ENCODE results near the gene CPNE5.

CPNE5 gene

GRCh38 chr6:36855750-36856149, 16.5 kb upstream of the CPNE5 start:
- TF ChIP-seq FOXP2 (optimal IDR thresholded peaks at IDR 0.05; ENCODE audit: borderline replicate concordance, extremely low read depth, extremely low read length, insufficient read depth) (no peak), TAF1 (IDR thresholded peaks at IDR 0.05; ENCODE audit: borderline replicate concordance, insufficient read depth, low read length) (no peak), REST (IDR thresholded peaks at IDR 0.05; ENCODE audit: insufficient read depth in 1 of 2, low read depth in 2 of 2, low read length in 2 of 2) (no peak), POLR2AphosphoS5 (IDR thresholded peaks at IDR 0.05; ENCODE audit: low read depth, low read length) (no peak), SIN3A (IDR thresholded peaks at IDR 0.05; ENCODE audit: borderline replicate concordance, insufficient read depth, low read length) (no peak)

GRCh38 chr6:36853325-36853724, 14.1 kb upstream of the CPNE5 start:
- TF ChIP-seq REST (IDR thresholded peaks at IDR 0.05; ENCODE audit: insufficient read depth in 1 of 2, low read depth in 2 of 2, low read length in 2 of 2): no peak
- TF ChIP-seq POLR2AphosphoS5 (IDR thresholded peaks at IDR 0.05; ENCODE audit: low read depth, low read length): no peak
- TF ChIP-seq TAF1 (IDR thresholded peaks at IDR 0.05; ENCODE audit: borderline replicate concordance, insufficient read depth, low read length): no peak
- no peak for TF ChIP-seq FOXP2 (optimal IDR thresholded peaks at IDR 0.05; ENCODE audit: borderline replicate concordance, extremely low read depth, extremely low read length, insufficient read depth)
- TF ChIP-seq SIN3A (IDR thresholded peaks at IDR 0.05; ENCODE audit: borderline replicate concordance, insufficient read depth, low read length): no peak

- no peak for TF ChIP-seq FOXP2 (optimal IDR thresholded peaks at IDR 0.05; ENCODE audit: borderline replicate concordance, extremely low read depth, extremely low read length, insufficient read depth)
- no peak for TF ChIP-seq TAF1 (IDR thresholded peaks at IDR 0.05; ENCODE audit: borderline replicate concordance, insufficient read depth, low read length)
- TF ChIP-seq REST (IDR thresholded peaks at IDR 0.05; ENCODE audit: insufficient read depth in 1 of 2, low read depth in 2 of 2, low read length in 2 of 2): no peak
- TF ChIP-seq SIN3A (IDR thresholded peaks at IDR 0.05; ENCODE audit: borderline replicate concordance, insufficient read depth, low read length): no peak
- no peak for TF ChIP-seq POLR2AphosphoS5 (IDR thresholded peaks at IDR 0.05; ENCODE audit: low read depth, low read length)
These were observed 13.4 kb upstream of the CPNE5 start for GRCh38 chr6:36852481-36853147.

- TF ChIP-seq POLR2AphosphoS5 (IDR thresholded peaks at IDR 0.05; ENCODE audit: low read depth, low read length) (no peak), REST (IDR thresholded peaks at IDR 0.05; ENCODE audit: insufficient read depth in 1 of 2, low read depth in 2 of 2, low read length in 2 of 2) (no peak), TAF1 (IDR thresholded peaks at IDR 0.05; ENCODE audit: borderline replicate concordance, insufficient read depth, low read length) (no peak), FOXP2 (optimal IDR thresholded peaks at IDR 0.05; ENCODE audit: borderline replicate concordance, extremely low read depth, extremely low read length, insufficient read depth) (no peak), SIN3A (IDR thresholded peaks at IDR 0.05; ENCODE audit: borderline replicate concordance, insufficient read depth, low read length) (no peak)
These were observed 12.4 kb upstream of the CPNE5 start for GRCh38 chr6:36851626-36852025.

Measured in PFSK-1 (cell line).